CD4-positive, alpha-beta memory T cell (primary cell): ENCODE results near the gene MAN1A1. TPM values are rescaled to one million over a fixed set of nuclear protein-coding genes. Genes with fewer than 3 reads are reported as not detected.

ENCODE experiments used
- CTCF ChIA-PET: fragments of 350-600 bp; sonication (Branson Sonifier 250); formaldehyde crosslinking; loops from one replicate; lab custom pipeline; 2021; ENCODE audit warnings: inconsistent platforms; ENCODE audit not compliant: partially characterized antibody; lab: Charles Lee
- POLR2A ChIA-PET: fragments of 350-600 bp; sonication (Branson Sonifier 250); formaldehyde crosslinking; loops from one replicate; lab custom pipeline; 2021; ENCODE audit not compliant: partially characterized antibody; lab: Charles Lee
- DNase-seq, 5 donors: peaks; one replicate each; pipeline versions ENCODE4 v3.0.0 to v3.0.0-alpha.2; 2020 to 2022; ENCODE audit warnings: mixed read lengths in 1 of 5
- H3K27ac ChIP-seq: one replicate; pipeline ENCODE4 v1.7.0; 2013; ENCODE audit warnings: low read depth, low read length
- H3K27me3 ChIP-seq: 2 replicates; pipeline ENCODE4 v1.7.0; 2013; ENCODE audit warnings: mild to moderate bottlenecking, low read length, moderate library complexity; ENCODE audit not compliant: insufficient read depth
- H3K36me3 ChIP-seq: 2 replicates; pipeline ENCODE4 v1.7.0; 2013; ENCODE audit warnings: mild to moderate bottlenecking, low read length, moderate library complexity; ENCODE audit not compliant: insufficient read depth
- H3K4me1 ChIP-seq: 2 replicates; pipeline ENCODE4 v1.7.0; 2013; ENCODE audit warnings: mild to moderate bottlenecking, low read length, moderate library complexity; ENCODE audit not compliant: insufficient read depth
- H3K4me3 ChIP-seq, 2 donors: one replicate each; pipeline ENCODE4 v1.7.0; 2013; ENCODE audit warnings: low read length in 2 of 2, mild to moderate bottlenecking in 1 of 2
- H3K9me3 ChIP-seq, 2 donors: one replicate each; pipeline ENCODE4 v1.7.0; 2013; ENCODE audit warnings: low read length in 2 of 2, control low read depth in 1 of 2; ENCODE audit not compliant: control insufficient read depth in 1 of 2
- H3K27ac Mint-ChIP-seq, 7 donors: one replicate each; pipeline ENCODE4 v1.8.0; 2020 to 2021; ENCODE audit warnings: mixed read lengths in 7 of 7, mild to moderate bottlenecking in 6 of 7, inconsistent platforms in 3 of 7, moderate library complexity in 3 of 7
- H3K27me3 Mint-ChIP-seq, 2 donors: one replicate each; pipeline ENCODE4 v1.8.0; 2020 to 2021; ENCODE audit warnings: mixed read lengths in 2 of 2
- H3K36me3 Mint-ChIP-seq, 2 donors: one replicate each; pipeline ENCODE4 v1.8.0; 2020 to 2021; ENCODE audit warnings: mixed read lengths in 2 of 2, inconsistent platforms in 1 of 2, mild to moderate bottlenecking in 1 of 2
- H3K4me1 Mint-ChIP-seq, 4 donors: one replicate each; pipeline ENCODE4 v1.8.0; 2020 to 2021; ENCODE audit warnings: mixed read lengths in 4 of 4, mild to moderate bottlenecking in 1 of 4
- H3K4me3 Mint-ChIP-seq, 8 donors: one replicate each; pipeline ENCODE4 v1.8.0; 2020 to 2021; ENCODE audit warnings: mixed read lengths in 8 of 8, mild to moderate bottlenecking in 7 of 8, moderate library complexity in 6 of 8, inconsistent platforms in 3 of 8
- H3K9me3 Mint-ChIP-seq, 8 donors: one replicate each; pipeline ENCODE4 v1.8.0; 2020 to 2021; ENCODE audit warnings: mixed read lengths in 8 of 8, mild to moderate bottlenecking in 5 of 8, inconsistent platforms in 3 of 8, moderate library complexity in 1 of 8
- intact Hi-C: fragments of 100-400 bp; cut with micrococcal nuclease; formaldehyde crosslinking; loops from one replicate; pipeline ENCODE4 v1.15.1; 2023
- polyA plus RNA-seq, 2 donors: library from polyadenylated mRNA; unstranded; fragments of 300-500 nt; fragmentation: Illumina TruSeq; gene quantifications; one replicate each; pipeline ENCODE4 v1.2.3, GENCODE V29; 2021
- total RNA-seq, 2 experiments: library from RNA; stranded (reverse); gene quantifications; one replicate each; pipeline ENCODE4 v1.2.3, GENCODE V29; 2021

Gene MAN1A1
- total and polyA plus RNA-seq, 4 experiments from 2014 or later = 12.3 to 14.7 (median 12.3) TPM

DNA sequence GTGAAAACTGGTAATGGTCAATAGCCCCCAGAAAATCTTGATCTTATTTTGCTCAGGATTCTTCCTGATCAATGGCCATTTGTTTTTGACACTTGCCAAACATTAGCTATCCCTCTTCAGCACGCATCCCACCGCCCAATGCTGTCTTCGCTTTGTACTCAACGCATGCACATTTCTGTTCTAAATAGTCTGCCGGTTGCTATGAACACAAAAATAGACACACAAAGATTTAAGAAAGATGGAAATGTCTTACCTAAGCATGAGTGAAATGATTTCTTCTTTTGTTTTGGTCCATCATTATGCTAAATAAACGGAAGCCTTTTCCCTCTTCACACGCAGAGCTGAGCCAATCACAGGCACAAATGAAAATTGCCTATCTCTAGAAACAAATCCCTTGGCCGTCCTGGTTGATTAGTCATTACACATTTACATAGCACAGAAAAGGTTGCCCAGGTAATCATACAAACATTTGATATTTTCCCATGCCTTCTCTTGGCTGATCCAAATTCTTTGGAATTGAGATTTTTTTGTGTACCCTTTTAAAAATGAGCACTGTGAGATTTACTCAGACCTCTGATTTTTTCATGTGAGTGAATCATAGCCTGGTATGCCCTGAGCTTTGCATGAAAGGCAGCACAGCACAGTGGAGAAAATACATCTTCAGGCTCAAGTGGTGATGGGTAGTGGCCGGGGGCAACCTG is 200.6 kb downstream of the MAN1A1 start:
- Mint-ChIP-seq H3K4me1 (peaks cover 6 to 10% (median 7%) of the 10 kb centered on the region in 4 donors), H3K4me3 (no peak overlapping the region), H3K9me3 (peaks cover 0 to 8% (median 0%) of the 10 kb centered on the region in 8 donors), H3K27ac (no peak overlapping the region), H3K27me3 (peaks cover 4 to 8% of the 10 kb centered on the region in 2 donors), H3K36me3 (no peaks in the 10 kb centered on the region)
- Histone ChIP-seq H3K27ac (no peak overlapping the region), H3K9me3 (no peaks in the 10 kb centered on the region), H3K4me3 (no peak overlapping the region), H3K4me1 (peaks cover 12% of the 10 kb centered on the region), H3K27me3 (no peaks in the 10 kb centered on the region), H3K36me3 (no peaks in the 10 kb centered on the region)
- no peak for DNase-seq
- ChIA-PET POLR2A (no interaction called here), CTCF (interaction anchor here (1.2 to 2.1 kb wide), 6 partner anchors 19 to 831 kb away, joined by 3 to 5 read pairs (median 4); no protein-coding TSS in a partner anchor)
- intact Hi-C loops = no loop called here

DNA sequence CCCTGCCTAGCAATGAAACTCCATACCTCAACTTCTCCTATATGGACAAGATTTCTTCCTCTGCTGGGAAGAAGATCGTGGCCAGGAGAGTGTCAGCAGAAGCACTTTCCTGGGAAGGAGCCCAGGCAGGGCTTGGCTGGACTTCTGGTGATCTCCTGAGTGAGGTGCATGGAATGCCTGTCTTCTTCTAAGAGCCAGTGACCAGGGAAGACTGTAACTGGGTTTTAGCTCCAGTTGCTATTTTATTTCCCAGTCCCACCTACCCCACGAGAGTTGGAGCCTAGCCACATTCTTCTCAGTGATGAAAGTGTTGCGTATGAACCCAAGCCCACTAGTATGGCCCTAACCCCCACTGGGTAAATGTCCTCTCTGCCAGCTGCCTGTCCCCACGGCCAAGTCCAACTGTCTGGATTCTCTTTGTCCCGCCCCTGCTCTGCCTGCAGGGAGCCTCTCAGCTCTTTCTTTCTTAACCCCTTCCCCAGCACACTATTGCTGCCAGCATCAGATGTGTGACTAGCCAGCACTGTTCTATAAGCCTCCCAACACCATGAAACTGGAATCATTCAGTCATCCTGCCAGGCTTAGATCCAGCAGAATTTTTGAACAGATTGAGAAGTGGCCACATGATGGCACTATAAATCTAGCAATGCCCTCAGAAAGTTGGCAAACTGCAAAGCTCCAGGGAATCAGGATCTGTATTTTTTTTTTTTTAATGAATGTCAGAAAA is 201.3 kb downstream of the MAN1A1 start:
- H3K4me1 Mint-ChIP-seq = peaks cover 6 to 10% (median 7%) of the 10 kb centered on the region in 4 donors
- H3K27ac Mint-ChIP-seq = no peak overlapping the region
- Histone ChIP-seq H3K27me3 (no peaks in the 10 kb centered on the region), H3K4me1 (peaks cover 12% of the 10 kb centered on the region), H3K27ac (no peak overlapping the region), H3K4me3 (no peak overlapping the region), H3K9me3 (no peaks in the 10 kb centered on the region), H3K36me3 (no peaks in the 10 kb centered on the region)
- CTCF ChIA-PET = interaction anchor here (1.2 to 2.1 kb wide), 6 partner anchors 19 to 832 kb away, joined by 3 to 5 read pairs (median 4); no protein-coding TSS in a partner anchor
- peak in 2 of 5 donors; percentile 6 to 11 for DNase-seq
- H3K9me3 Mint-ChIP-seq = peaks cover 0 to 8% (median 0%) of the 10 kb centered on the region in 8 donors
- peaks cover under 1 to 4% of the 10 kb centered on the region in 2 donors for H3K27me3 Mint-ChIP-seq
- no peaks in the 10 kb centered on the region for H3K36me3 Mint-ChIP-seq
- intact Hi-C loops = no loop called here
- no peak overlapping the region for H3K4me3 Mint-ChIP-seq
- POLR2A ChIA-PET = no interaction called here

DNA sequence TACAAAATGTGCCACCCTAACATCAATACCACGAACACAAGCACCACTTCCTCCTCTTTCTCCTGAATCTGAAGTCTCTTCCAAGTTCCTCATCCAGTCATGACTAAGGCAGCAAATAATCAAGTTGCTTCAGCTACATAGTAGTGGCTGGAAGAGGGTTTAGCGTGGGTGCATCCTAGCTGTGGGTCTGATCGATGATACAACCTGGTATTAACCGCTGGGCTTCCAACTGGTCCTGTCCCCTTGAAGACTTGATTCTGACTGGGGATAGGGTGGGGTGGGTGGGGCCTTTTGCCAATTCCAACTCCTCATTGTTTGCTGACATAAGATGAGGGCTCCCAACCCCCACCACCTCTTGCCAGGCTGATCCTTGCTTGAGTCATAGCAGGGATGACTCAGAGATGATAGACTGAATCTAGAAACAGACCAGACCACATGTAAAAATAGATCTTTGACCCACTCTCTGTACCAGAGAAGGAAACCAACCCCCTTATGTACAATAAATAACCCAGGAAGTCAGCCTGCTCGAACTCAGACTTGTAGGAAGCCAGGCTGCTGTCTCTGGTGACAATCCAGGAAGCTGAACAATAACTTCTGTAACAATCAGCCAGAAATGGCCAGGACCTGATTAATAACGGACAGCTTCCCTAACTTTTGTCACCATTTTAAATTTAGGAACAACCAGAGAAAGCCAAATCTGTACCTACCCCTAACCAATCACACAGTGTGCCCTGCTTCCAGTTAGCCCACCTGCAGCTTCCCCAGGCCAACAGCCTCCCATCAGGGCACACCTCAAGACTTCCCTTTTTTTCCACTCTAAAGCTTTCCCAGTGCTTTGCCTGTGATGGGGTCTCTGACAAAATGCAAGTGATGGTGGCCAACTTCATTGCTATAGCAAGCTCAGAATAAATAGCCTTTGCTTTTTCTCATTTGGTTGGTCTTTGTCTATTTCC is 202.2 kb downstream of the MAN1A1 start:
- no peaks in the 10 kb centered on the region for H3K9me3 ChIP-seq
- H3K27ac ChIP-seq = no peak overlapping the region
- H3K4me1 Mint-ChIP-seq = peaks cover 6 to 10% (median 7%) of the 10 kb centered on the region in 4 donors
- H3K27me3 Mint-ChIP-seq = peaks cover 0 to 4% of the 10 kb centered on the region in 2 donors
- CTCF ChIA-PET = interaction anchor here (0.6 to 2.1 kb wide), 9 partner anchors 16 to 841 kb away, joined by 3 to 5 read pairs (median 4); no protein-coding TSS in a partner anchor
- no peak overlapping the region for H3K4me3 ChIP-seq
- H3K36me3 ChIP-seq = no peaks in the 10 kb centered on the region
- peak overlapping the region in 1 of 7 donors; percentile 11 for H3K27ac Mint-ChIP-seq
- H3K4me1 ChIP-seq = peaks cover 12% of the 10 kb centered on the region
- peaks cover 0 to 8% (median 0%) of the 10 kb centered on the region in 8 donors for H3K9me3 Mint-ChIP-seq
- H3K4me3 Mint-ChIP-seq = no peak overlapping the region
- no peaks in the 10 kb centered on the region for H3K36me3 Mint-ChIP-seq
- POLR2A ChIA-PET = no interaction called here
- intact Hi-C loops = no loop called here
- no peaks in the 10 kb centered on the region for H3K27me3 ChIP-seq
- DNase-seq = no peak

- Histone ChIP-seq H3K27me3 (no peaks in the 10 kb centered on the region), H3K27ac (no peak overlapping the region), H3K4me3 (no peak overlapping the region), H3K36me3 (no peaks in the 10 kb centered on the region), H3K4me1 (peaks cover 12% of the 10 kb centered on the region), H3K9me3 (no peaks in the 10 kb centered on the region)
- Mint-ChIP-seq H3K4me3 (peak overlapping the region in 2 of 8 donors; percentile 25 to 29), H3K36me3 (no peaks in the 10 kb centered on the region), H3K9me3 (peaks cover 0 to 8% (median 0%) of the 10 kb centered on the region in 8 donors), H3K27me3 (no peaks in the 10 kb centered on the region), H3K27ac (no peak overlapping the region), H3K4me1 (peaks cover 6 to 10% (median 7%) of the 10 kb centered on the region in 4 donors)
- ChIA-PET CTCF (interaction anchor here (1.6 kb wide), 1 partner anchor 16 kb away, joined by 7 read pairs; no protein-coding TSS in a partner anchor), POLR2A (no interaction called here)
- intact Hi-C loops = no loop called here
- DNase-seq = no peak
Observed at GRCh38 chr6:119145111-119145510, 204.4 kb downstream of the MAN1A1 start.

DNA sequence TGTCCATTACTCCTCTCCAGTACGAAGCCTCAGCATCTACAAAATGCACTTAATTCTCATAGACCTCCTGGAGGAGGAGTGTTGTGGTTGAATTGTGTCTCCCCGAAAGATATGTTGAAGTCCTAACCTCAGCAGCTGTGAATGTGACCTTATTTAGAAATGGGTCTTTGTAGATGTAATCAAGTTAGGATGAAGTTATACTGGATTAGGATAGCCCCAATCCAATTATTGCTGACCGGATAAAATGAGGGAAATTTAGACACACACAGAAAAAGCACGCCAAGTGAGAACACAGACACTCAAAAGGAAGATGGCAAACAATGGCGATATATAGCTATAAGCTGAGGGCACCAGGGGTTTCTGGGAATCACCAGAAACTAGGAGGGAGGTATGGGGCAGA is 206.9 kb downstream of the MAN1A1 start:
- H3K4me1 Mint-ChIP-seq = peaks cover 6 to 10% (median 7%) of the 10 kb centered on the region in 4 donors
- intact Hi-C loops = no loop called here

GRCh38 chr6:119142041-119142440 is 207.5 kb downstream of the MAN1A1 start:
- peaks cover 6 to 10% (median 7%) of the 10 kb centered on the region in 4 donors for H3K4me1 Mint-ChIP-seq
- no peak for DNase-seq
- no peaks in the 10 kb centered on the region for H3K27me3 Mint-ChIP-seq
- ChIA-PET POLR2A (no interaction called here), CTCF (interaction anchor here (2.9 kb wide), 1 partner anchor 13 kb away, joined by 10 read pairs; no protein-coding TSS in a partner anchor)
- Histone ChIP-seq H3K9me3 (no peaks in the 10 kb centered on the region), H3K36me3 (no peaks in the 10 kb centered on the region), H3K4me1 (peaks cover 12% of the 10 kb centered on the region), H3K27me3 (no peaks in the 10 kb centered on the region), H3K27ac (no peak overlapping the region), H3K4me3 (no peak overlapping the region)
- H3K27ac Mint-ChIP-seq = no peak overlapping the region
- intact Hi-C loops = no loop called here
- no peaks in the 10 kb centered on the region for H3K36me3 Mint-ChIP-seq
- H3K9me3 Mint-ChIP-seq = no peaks in the 10 kb centered on the region
- no peak overlapping the region for H3K4me3 Mint-ChIP-seq

More for the DNA sequence above, 206.9 kb downstream of the MAN1A1 start:
- Histone ChIP-seq H3K4me3 (no peak overlapping the region), H3K9me3 (no peaks in the 10 kb centered on the region), H3K36me3 (no peaks in the 10 kb centered on the region), H3K4me1 (peaks cover 12% of the 10 kb centered on the region), H3K27ac (no peak overlapping the region), H3K27me3 (no peaks in the 10 kb centered on the region)
- DNase-seq = no peak
- no peaks in the 10 kb centered on the region for H3K27me3 Mint-ChIP-seq
- H3K36me3 Mint-ChIP-seq = no peaks in the 10 kb centered on the region
- no peak overlapping the region for H3K4me3 Mint-ChIP-seq
- ChIA-PET CTCF (interaction anchor here (2.9 kb wide), 1 partner anchor 14 kb away, joined by 10 read pairs; no protein-coding TSS in a partner anchor), POLR2A (no interaction called here)
- peak overlapping the region in 2 of 7 donors; percentile 48 to 69 for H3K27ac Mint-ChIP-seq
- peaks cover 0 to 4% (median 0%) of the 10 kb centered on the region in 8 donors for H3K9me3 Mint-ChIP-seq
